ENCODE results near the gene FOXN4. TPM values are rescaled to one million over a fixed set of nuclear protein-coding genes. Genes with fewer than 3 reads are reported as not detected.

Gene FOXN4
- polyA plus RNA-seq, 1 donor from 2014 or later = 0.14 TPM

GRCh38 chr12:109302770-109303169, 6.3 kb downstream of the FOXN4 start:
- H3K36me3 ChIP-seq (ENCODE audit: insufficient read depth, low read length) = no peaks in the 10 kb centered on the region
- no peaks in the 10 kb centered on the region for H3K79me2 ChIP-seq (replicated peaks; ENCODE audit: insufficient read depth, low read length)
- H4K20me1 ChIP-seq (ENCODE audit: insufficient read depth) = no peaks in the 10 kb centered on the region
- no peak overlapping the region for H3K9ac ChIP-seq (ENCODE audit: low read length)
- H3K9me3 ChIP-seq (ENCODE audit: low read length) = no peaks in the 10 kb centered on the region
- no peak overlapping the region for H3K4me2 ChIP-seq (ENCODE audit: low read length)
- no peak for TF ChIP-seq REST (IDR thresholded peaks at IDR 0.05; ENCODE audit: borderline replicate concordance)
- no peak for TF ChIP-seq MXI1 (conservative IDR thresholded peaks at IDR 0.05; ENCODE audit: poor library complexity, severe bottlenecking)
- H3K4me3 ChIP-seq (ENCODE audit: low read length) = no peak overlapping the region
- no peak overlapping the region for H3K27ac ChIP-seq (ENCODE audit: low read length)
- no peaks in the 10 kb centered on the region for H3K27me3 ChIP-seq (ENCODE audit: insufficient read depth, low read depth, low read length)
- H3F3A ChIP-seq (ENCODE audit: insufficient read depth, low read length, poor library complexity, severe bottlenecking) = no peaks in the 10 kb centered on the region
- no peaks in the 10 kb centered on the region for H3K9me2 ChIP-seq (ENCODE audit: insufficient read depth, low read length)
- no peak overlapping the region for H2AFZ ChIP-seq (ENCODE audit: low read depth, low read length)

GRCh38 chr12:109302358-109302757, 6.7 kb downstream of the FOXN4 start:
- Histone ChIP-seq H2AFZ (ENCODE audit: low read depth, low read length) (no peak overlapping the region), H3K36me3 (ENCODE audit: insufficient read depth, low read length) (no peaks in the 10 kb centered on the region), H3F3A (ENCODE audit: insufficient read depth, low read length, poor library complexity, severe bottlenecking) (no peaks in the 10 kb centered on the region), H3K27ac (ENCODE audit: low read length) (no peak overlapping the region), H3K79me2 (replicated peaks; ENCODE audit: insufficient read depth, low read length) (no peaks in the 10 kb centered on the region), H3K4me2 (ENCODE audit: low read length) (no peak overlapping the region), H3K27me3 (ENCODE audit: insufficient read depth, low read depth, low read length) (no peaks in the 10 kb centered on the region), H3K9ac (ENCODE audit: low read length) (no peak overlapping the region), H3K9me3 (ENCODE audit: low read length) (no peaks in the 10 kb centered on the region), H3K4me3 (ENCODE audit: low read length) (no peak overlapping the region), H3K9me2 (ENCODE audit: insufficient read depth, low read length) (no peaks in the 10 kb centered on the region), H4K20me1 (ENCODE audit: insufficient read depth) (no peaks in the 10 kb centered on the region)
- no peak for TF ChIP-seq TAF1 (IDR thresholded peaks at IDR 0.05; ENCODE audit: low read depth)

GRCh38 chr12:109301643-109302168, 7.4 kb downstream of the FOXN4 start:
- Histone ChIP-seq H3K36me3 (ENCODE audit: insufficient read depth, low read length) (no peaks in the 10 kb centered on the region), H3F3A (ENCODE audit: insufficient read depth, low read length, poor library complexity, severe bottlenecking) (no peaks in the 10 kb centered on the region), H3K4me3 (ENCODE audit: low read length) (no peak overlapping the region), H3K9me2 (ENCODE audit: insufficient read depth, low read length) (no peaks in the 10 kb centered on the region), H2AFZ (ENCODE audit: low read depth, low read length) (no peak overlapping the region), H3K27me3 (ENCODE audit: insufficient read depth, low read depth, low read length) (no peaks in the 10 kb centered on the region), H3K4me2 (ENCODE audit: low read length) (no peak overlapping the region), H3K9ac (ENCODE audit: low read length) (no peak overlapping the region), H3K79me2 (replicated peaks; ENCODE audit: insufficient read depth, low read length) (no peaks in the 10 kb centered on the region), H3K27ac (ENCODE audit: low read length) (no peak overlapping the region), H3K9me3 (ENCODE audit: low read length) (no peaks in the 10 kb centered on the region), H4K20me1 (ENCODE audit: insufficient read depth) (no peaks in the 10 kb centered on the region)
- TF ChIP-seq TAF1 (IDR thresholded peaks at IDR 0.05; ENCODE audit: low read depth) = no peak

- Histone ChIP-seq H3K9ac (ENCODE audit: low read length) (no peak overlapping the region), H4K20me1 (ENCODE audit: insufficient read depth) (no peaks in the 10 kb centered on the region), H3K27ac (ENCODE audit: low read length) (no peak overlapping the region), H3K9me2 (ENCODE audit: insufficient read depth, low read length) (no peaks in the 10 kb centered on the region), H3K4me2 (ENCODE audit: low read length) (no peak overlapping the region), H3K27me3 (ENCODE audit: insufficient read depth, low read depth, low read length) (no peaks in the 10 kb centered on the region), H3K4me3 (ENCODE audit: low read length) (no peak overlapping the region), H3K36me3 (ENCODE audit: insufficient read depth, low read length) (no peaks in the 10 kb centered on the region), H2AFZ (ENCODE audit: low read depth, low read length) (no peak overlapping the region), H3F3A (ENCODE audit: insufficient read depth, low read length, poor library complexity, severe bottlenecking) (no peaks in the 10 kb centered on the region), H3K79me2 (replicated peaks; ENCODE audit: insufficient read depth, low read length) (no peaks in the 10 kb centered on the region), H3K9me3 (ENCODE audit: low read length) (no peaks in the 10 kb centered on the region)
- TF ChIP-seq REST (IDR thresholded peaks at IDR 0.05; ENCODE audit: borderline replicate concordance) (no peak), SMC3 (conservative IDR thresholded peaks at IDR 0.05; ENCODE audit: poor library complexity) (no peak), RAD21 (conservative IDR thresholded peaks at IDR 0.05) (no peak), TAF1 (IDR thresholded peaks at IDR 0.05; ENCODE audit: low read depth) (no peak), EP300 (conservative IDR thresholded peaks at IDR 0.05; ENCODE audit: poor library complexity, severe bottlenecking) (no peak)
These were observed 9.2 kb downstream of the FOXN4 start for GRCh38 chr12:109299849-109300248.

Measured in neural cell (in vitro differentiated cells).